Spleen (tissue), 7 donors: ENCODE measurements around the gene MADD.

Experiments used
- POLR2A ChIP-seq, 3 donors: fragments of 450-650 bp; IDR thresholded peaks; one replicate each; pipeline ENCODE4 v1.5.1; 2017; ENCODE audit warnings: antibody characterized with exemption in 3 of 3, mild to moderate bottlenecking in 1 of 3
- TF ChIP-seq, protein P1 (sequence below), 11 experiments: fragments of 200-600 bp in 7 of 11; fragments of 450-650 bp in 4 of 11; sonication (generic) in 4 of 11; IDR thresholded peaks in 8 of 11; conservative IDR thresholded peaks in 3 of 11; 1 replicate in 7 of 11; 2 replicates in 4 of 11; pipeline versions ENCODE4 v1.4.0 to v1.8.0; 2016 to 2021; ENCODE audit warnings: antibody characterized with exemption in 11 of 11, inconsistent platforms in 4 of 11, mild to moderate bottlenecking in 1 of 11
- donor health status: DM: no; HTN: no; CAD: no; lungs with moderate emphysema.
- donor health status: DM: no; HTN: no; CAD: no.
- donor health status: DM: no; HTN: no; CAD: no.

- no peak for TF ChIP-seq POLR2A (IDR thresholded peaks at IDR 0.05)
- TF ChIP-seq, protein P1, sequence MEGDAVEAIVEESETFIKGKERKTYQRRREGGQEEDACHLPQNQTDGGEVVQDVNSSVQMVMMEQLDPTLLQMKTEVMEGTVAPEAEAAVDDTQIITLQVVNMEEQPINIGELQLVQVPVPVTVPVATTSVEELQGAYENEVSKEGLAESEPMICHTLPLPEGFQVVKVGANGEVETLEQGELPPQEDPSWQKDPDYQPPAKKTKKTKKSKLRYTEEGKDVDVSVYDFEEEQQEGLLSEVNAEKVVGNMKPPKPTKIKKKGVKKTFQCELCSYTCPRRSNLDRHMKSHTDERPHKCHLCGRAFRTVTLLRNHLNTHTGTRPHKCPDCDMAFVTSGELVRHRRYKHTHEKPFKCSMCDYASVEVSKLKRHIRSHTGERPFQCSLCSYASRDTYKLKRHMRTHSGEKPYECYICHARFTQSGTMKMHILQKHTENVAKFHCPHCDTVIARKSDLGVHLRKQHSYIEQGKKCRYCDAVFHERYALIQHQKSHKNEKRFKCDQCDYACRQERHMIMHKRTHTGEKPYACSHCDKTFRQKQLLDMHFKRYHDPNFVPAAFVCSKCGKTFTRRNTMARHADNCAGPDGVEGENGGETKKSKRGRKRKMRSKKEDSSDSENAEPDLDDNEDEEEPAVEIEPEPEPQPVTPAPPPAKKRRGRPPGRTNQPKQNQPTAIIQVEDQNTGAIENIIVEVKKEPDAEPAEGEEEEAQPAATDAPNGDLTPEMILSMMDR (IDR thresholded peaks at IDR 0.05 in 8 of 11, conservative IDR thresholded peaks at IDR 0.05 in 3 of 11) = no peak
These were observed 2.8 kb downstream of the MADD start for GRCh38 chr11:47272706-47273105.
